ENCODE results near the gene PCBP3. TPM values are rescaled to one million over a fixed set of nuclear protein-coding genes. Genes with fewer than 3 reads are reported as not detected.

PCBP3 gene
- total and polyA plus RNA-seq, 2 of the 8 experiments (the other 6 are each of a cell fraction or from before 2014, with no cell fraction given) = 3.5 to 6.3 TPM

DNA sequence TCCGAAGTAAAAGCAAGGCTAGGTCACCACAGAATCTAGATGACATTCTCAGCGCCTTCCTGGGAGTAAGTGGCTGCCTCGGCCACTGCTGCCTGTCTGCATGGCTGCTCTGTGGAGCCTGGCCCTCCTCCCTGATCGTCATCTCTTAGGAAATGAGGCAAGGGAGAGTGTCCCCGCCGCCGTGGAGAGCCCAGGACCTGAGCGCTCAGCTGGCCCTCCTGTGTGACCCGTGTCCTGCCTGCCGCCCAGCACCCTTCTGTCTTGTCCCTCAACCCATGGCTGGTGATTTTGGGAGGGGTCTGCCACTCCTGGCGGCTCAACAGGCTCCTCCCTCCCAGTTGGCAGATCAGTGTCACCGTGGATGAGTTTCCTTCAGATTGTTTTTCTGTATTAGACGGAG, 181.7 kb downstream of the PCBP3 start (continued):
- TF ChIP-seq CBX5 (IDR thresholded peaks at IDR 0.05; ENCODE audit: low read depth, low read length) (no peak), SP1 (IDR thresholded peaks at IDR 0.05; ENCODE audit: low read depth, low read length) (no peak), ATF3 (IDR thresholded peaks at IDR 0.05; ENCODE audit: insufficient read depth, low read depth, low read length) (no peak)
